ENCODE results near the gene MYCBP2.

- TF ChIP-seq PBX3 (IDR thresholded peaks at IDR 0.05) (no peak), MYC (IDR thresholded peaks at IDR 0.05; ENCODE audit: borderline replicate concordance, low read length) (no peak), POLR2A (IDR thresholded peaks at IDR 0.05; ENCODE audit: low read length) (no peak), EP300 (IDR thresholded peaks at IDR 0.05) (no peak), CTCF (IDR thresholded peaks at IDR 0.05) (no peak), REST (IDR thresholded peaks at IDR 0.05) (no peak), RAD21 (conservative IDR thresholded peaks at IDR 0.05 in 1 of 2, IDR thresholded peaks at IDR 0.05 in 1 of 2) (no peak), CEBPB (IDR thresholded peaks at IDR 0.05) (no peak), HOXB5 (CRISPR knock-in tag; IDR thresholded peaks at IDR 0.05) (no peak), HOXA7 (CRISPR knock-in tag; IDR thresholded peaks at IDR 0.05) (no peak)
These were observed 12.1 kb upstream of the MYCBP2 start for GRCh38 chr13:77338961-77339401.
